Measurements from ENCODE around the gene ARHGAP42.
"Not testable (repeated sequence)": the region's sequence is repeated elsewhere in the genome, so short reads cannot be mapped to it uniquely, and the experiment has no call there.

The ARHGAP42 gene, protein sequence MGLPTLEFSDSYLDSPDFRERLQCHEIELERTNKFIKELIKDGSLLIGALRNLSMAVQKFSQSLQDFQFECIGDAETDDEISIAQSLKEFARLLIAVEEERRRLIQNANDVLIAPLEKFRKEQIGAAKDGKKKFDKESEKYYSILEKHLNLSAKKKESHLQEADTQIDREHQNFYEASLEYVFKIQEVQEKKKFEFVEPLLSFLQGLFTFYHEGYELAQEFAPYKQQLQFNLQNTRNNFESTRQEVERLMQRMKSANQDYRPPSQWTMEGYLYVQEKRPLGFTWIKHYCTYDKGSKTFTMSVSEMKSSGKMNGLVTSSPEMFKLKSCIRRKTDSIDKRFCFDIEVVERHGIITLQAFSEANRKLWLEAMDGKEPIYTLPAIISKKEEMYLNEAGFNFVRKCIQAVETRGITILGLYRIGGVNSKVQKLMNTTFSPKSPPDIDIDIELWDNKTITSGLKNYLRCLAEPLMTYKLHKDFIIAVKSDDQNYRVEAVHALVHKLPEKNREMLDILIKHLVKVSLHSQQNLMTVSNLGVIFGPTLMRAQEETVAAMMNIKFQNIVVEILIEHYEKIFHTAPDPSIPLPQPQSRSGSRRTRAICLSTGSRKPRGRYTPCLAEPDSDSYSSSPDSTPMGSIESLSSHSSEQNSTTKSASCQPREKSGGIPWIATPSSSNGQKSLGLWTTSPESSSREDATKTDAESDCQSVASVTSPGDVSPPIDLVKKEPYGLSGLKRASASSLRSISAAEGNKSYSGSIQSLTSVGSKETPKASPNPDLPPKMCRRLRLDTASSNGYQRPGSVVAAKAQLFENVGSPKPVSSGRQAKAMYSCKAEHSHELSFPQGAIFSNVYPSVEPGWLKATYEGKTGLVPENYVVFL

DNA sequence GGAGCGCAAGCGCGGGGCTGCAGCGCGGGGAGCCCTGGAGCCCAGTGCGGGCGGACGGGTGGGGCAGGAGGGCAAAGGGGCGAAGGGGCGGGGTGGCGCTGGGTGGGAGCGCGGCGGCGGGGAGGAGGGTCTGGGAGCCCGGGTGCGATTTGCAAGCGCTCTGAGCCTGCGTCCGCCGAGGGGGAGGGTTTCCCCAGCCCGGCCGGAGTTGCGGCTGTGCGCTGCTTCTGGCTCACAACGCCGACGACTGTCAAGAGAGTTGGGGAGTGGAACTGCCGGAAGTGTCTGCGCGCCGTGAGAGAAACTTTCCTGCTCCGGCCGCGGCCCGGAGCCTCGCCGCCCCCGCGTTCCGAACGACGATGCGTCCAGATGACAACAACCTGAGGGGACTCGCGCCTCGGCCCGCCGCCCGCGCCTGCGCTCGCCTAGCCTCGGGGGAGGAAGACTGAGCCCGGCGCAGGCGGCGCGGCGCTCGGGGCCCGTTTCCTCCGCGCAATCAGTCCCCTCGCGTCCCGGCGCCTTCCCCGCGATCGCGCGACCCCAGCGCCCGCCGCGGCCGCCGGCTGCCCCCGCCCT is at the start of gene ARHGAP42:
TSS of gene ARHGAP42 (plus strand) at position 235 of the 576 bp plus-strand sequence. CDS start 391 bp downstream, outside the sequence.
- DNase-seq (ENCODE audit: low read depth) = no peak

- no peak for DNase-seq (ENCODE audit: low read depth)
Measured at GRCh38 chr11:100637706-100638105, 49.4 kb upstream of the ARHGAP42 start.

GRCh38 chr11:100638648-100639047 is 48.4 kb upstream of the ARHGAP42 start:
- no peak for DNase-seq (ENCODE audit: low read depth)

DNA sequence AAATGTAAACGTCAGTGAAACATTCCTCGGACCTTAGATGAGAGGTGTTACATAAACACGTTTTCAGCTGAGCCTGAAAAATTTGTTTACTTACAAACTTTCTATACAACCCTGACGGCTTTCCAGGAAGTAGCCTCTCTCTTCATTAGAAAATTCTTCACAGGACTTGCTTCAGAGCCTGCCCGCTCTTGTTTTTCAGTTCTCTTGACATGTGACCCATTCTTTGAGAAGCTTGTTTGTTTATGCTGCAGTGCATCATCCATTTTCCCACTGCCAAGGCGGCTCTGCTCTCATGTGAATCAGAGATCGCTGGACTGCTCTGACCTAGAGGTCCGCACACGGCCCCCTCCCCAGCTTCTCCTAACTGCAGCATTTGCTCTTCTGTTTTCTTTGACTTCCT is 47.9 kb upstream of the ARHGAP42 start:
- no peak for DNase-seq (ENCODE audit: low read depth)

GRCh38 chr11:100640071-100640470 is 47.0 kb upstream of the ARHGAP42 start:
- no peak for DNase-seq (ENCODE audit: low read depth)

GRCh38 chr11:100640646-100641045 is 46.4 kb upstream of the ARHGAP42 start:
- no peak for DNase-seq (ENCODE audit: low read depth)

DNA sequence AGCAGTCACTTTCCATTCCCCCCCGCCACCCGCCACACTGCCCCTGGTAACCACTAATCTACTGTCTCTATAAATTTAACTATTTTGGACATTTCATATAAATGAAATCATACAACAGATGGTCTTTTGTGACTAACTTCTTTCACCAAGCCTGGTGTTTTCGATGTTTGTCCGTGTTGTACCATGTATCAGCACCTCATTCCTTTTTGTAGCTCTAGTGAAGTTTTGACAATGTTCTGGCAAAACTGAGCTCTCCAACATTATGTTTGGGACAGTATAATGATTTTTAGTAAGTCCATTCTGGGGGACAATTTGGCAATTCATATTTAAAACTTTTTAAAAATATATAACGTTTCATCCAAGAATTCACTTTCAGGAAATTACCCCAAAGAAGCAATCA is 45.6 kb upstream of the ARHGAP42 start:
- no peak for DNase-seq (ENCODE audit: low read depth)

DNA sequence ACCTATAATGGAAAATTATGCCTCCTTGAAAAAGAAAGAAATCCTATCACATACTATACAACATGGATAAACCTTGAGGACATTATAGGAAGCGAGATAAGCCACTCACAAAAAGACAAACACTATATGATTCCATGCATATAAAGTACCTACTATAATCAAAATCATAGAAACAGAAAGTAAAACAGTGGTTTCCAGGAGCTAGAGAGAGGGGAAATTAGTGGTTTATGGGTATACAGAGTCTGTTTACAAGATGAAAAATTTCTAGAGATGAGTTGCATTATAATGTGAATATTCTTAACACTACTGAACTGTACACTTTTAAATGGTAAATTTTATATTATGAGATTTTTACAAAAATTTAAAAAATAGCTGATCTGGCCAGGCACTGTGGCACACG is 40.5 kb upstream of the ARHGAP42 start:
- DNase-seq (ENCODE audit: low read depth) = no peak

- no peak for DNase-seq (ENCODE audit: low read depth)
Measured at GRCh38 chr11:100647861-100648260, 39.2 kb upstream of the ARHGAP42 start.

- no peak for DNase-seq (ENCODE audit: low read depth)
Measured at GRCh38 chr11:100663583-100663982, 23.5 kb upstream of the ARHGAP42 start.

- DNase-seq (ENCODE audit: low read depth) = no peak
Measured at GRCh38 chr11:100663996-100664395, 23.1 kb upstream of the ARHGAP42 start.

GRCh38 chr11:100666816-100667215 is 20.3 kb upstream of the ARHGAP42 start:
- not testable (repeated sequence) for DNase-seq (ENCODE audit: low read depth)

DNA sequence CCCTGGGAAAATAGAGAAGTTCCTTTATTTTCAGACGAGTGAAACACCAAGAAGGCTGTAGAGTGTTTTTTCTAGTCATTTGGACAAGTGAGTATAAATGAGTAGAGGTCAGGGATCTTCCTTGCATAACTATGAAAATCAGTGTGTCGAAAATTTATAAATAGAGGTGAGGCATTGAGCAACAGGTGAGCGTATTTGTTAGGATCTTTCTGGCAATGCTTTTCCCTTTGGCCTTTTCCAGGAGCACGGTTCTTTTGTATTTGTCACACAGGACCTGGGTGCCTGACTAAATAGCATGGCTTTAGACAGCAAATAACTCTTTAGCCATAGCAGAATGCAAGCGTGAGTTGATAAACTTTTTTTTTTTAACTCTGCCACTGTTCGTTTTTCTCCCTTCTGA is 19.6 kb upstream of the ARHGAP42 start:
- DNase-seq (ENCODE audit: low read depth) = no peak

DNA sequence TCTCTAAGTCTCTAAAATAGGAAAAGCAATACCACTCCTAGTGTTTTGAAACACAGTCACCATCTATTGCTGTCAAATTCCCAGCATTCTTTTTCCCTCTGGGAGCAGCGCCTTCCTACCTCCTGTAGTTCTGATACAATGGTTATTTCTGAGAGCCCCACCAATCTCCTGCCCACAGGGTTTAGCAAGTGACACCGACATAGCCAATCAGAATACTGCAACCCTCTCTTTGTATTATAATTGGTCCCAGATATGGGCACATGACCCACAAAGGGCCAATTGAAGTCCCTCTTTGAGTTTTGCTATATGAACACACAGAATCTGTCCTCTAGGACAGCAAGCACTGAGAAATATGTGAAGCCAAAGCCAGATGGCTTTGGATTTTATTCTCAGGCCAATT is 16.9 kb upstream of the ARHGAP42 start:
- DNase-seq (ENCODE audit: low read depth) = no peak

GRCh38 chr11:100671471-100671870 is 15.6 kb upstream of the ARHGAP42 start:
- no peak for DNase-seq (ENCODE audit: low read depth)

- no peak for DNase-seq (ENCODE audit: low read depth)
Measured at GRCh38 chr11:100672498-100673033, 14.5 kb upstream of the ARHGAP42 start.

DNA sequence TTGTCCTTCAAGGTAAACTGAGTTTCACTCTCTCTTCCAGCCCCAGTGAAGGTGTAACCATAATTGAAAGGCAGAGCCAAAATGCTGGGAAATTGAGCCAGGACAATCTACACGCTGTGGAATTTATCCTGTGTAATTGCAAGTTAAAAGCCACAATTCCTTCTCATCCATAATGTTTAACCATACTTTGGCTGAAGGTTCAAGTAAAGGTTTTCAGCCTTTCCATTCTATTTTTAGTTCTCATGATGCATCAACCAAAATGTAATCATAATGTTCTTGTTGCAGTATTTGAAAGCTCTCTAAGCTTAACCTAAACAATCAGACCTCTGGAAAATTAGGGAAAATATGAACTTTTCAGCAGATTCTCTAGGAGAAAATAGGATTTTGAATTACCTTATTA is 14.0 kb upstream of the ARHGAP42 start:
- DNase-seq (ENCODE audit: low read depth) = no peak

DNA sequence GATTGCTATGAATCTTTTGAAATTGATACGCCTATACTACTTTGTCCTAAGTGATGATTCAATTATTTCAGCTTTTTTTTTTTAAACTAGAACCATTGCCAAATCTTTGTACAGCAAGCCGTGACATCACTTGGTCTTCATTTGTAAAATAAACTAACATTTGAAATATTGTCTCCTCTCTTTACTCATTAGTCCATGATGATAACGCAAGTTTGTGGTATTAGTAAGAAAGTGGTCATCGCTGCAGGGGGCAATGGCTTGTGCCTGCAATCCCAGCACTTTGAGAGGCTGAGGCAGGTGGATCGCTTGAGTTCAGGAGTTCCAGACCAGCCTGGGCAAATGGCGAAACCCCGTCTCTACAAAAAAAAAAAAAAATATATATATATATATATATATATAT is 12.9 kb upstream of the ARHGAP42 start:
- no peak for DNase-seq (ENCODE audit: low read depth)

GRCh38 chr11:100675115-100675650 is 11.9 kb upstream of the ARHGAP42 start:
- no peak for DNase-seq (ENCODE audit: low read depth)

DNA sequence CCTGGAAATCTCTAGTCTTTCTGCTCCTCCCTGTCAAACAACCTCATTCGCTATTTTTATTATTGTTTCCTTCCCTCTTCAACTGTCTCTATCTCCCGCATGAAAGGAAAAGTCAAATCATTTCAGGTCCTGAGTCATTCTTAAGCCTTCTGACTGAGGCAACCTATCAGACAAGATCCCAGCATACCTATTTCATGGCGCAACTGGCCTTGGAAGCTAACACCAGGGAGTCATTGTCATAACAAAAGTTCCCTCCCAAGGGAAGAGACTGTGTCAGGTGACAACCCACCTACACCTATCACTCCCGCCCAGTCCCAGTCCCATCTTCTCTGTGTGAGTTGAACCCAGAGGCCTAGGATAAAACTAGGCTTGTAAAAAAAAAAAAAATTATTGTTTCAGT is 10.2 kb upstream of the ARHGAP42 start:
- DNase-seq (ENCODE audit: low read depth) = no peak

DNA sequence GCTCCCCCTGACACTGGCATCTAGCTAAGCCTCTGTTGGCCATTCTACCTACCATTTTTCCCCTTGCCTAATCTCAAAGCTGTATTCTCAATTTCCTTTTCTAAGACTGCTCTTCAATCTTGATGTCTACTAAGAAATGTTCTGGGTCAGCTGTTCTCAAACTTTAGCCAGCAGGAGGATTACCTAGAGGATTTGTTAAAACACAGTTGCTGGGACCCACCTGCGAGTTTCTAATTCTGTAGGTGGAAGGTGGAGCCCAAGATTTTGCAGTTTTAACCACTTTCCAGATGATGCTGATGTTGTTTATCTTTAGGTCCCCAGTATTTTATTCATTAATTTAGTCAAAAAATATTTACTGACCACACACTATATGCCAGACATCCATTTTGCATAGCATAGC is 9.3 kb upstream of the ARHGAP42 start:
- DNase-seq (ENCODE audit: low read depth) = no peak

- no peak for DNase-seq (ENCODE audit: low read depth)
Measured at GRCh38 chr11:100680070-100680469, 7.0 kb upstream of the ARHGAP42 start.
